Measurements from ENCODE around the gene CEPT1.

DNA sequence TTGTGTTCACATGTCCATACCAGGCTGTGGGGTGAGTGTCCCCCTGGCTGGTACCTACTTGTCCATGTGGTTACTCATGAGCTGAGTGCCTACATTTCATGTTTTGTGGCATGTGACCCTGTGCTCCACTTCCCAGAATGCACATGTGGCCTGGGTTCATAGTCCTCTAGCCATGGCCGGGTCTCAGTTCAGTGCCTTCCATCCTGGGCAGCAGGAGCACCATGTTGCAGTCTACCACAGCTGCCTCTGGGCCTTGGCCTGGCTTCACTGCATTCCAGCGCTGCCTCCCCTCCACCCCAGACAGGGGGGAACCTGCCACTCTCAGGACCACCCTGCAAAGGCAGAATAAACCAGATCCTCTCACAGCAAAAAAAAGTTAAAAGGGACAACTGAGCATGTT is 5.5 kb downstream of the CEPT1 start:
- TF ChIP-seq KLF13 (tag; IDR thresholded peaks at IDR 0.05; ENCODE audit: borderline replicate concordance, low read depth) = no peak
- no peak for TF ChIP-seq BRF1 (IDR thresholded peaks at IDR 0.05; ENCODE audit: borderline replicate concordance, extremely low read depth, insufficient read length)

Measured in K562 (cell line).